Mesendoderm (in vitro differentiated cells): ENCODE data around the gene PLBD2.
A peak's percentile ranks its signal among the peaks of the same experiment; 100 is the strongest.

ENCODE experiments used
- DNase-seq: peaks from one replicate; pipeline ENCODE4 v3.0.0; 2013
- H2AK5ac ChIP-seq: 2 replicates; pipeline ENCODE4 v1.6.1; 2013; ENCODE audit warnings: low read length, inconsistent platforms
- H2BK120ac ChIP-seq: 2 replicates; pipeline ENCODE4 v1.6.1; 2013; ENCODE audit warnings: low read depth, mild to moderate bottlenecking, low read length, moderate library complexity, mixed read lengths
- H2BK15ac ChIP-seq: replicated peaks from 2 replicates; pipeline ENCODE4 v1.6.1; 2013; ENCODE audit warnings: low read depth, mild to moderate bottlenecking, moderate library complexity
- H2BK5ac ChIP-seq: 2 replicates; pipeline ENCODE4 v1.6.1; 2013; ENCODE audit warnings: low read length, inconsistent platforms
- H3K18ac ChIP-seq: 2 replicates; pipeline ENCODE4 v1.6.1; 2013; ENCODE audit warnings: mild to moderate bottlenecking, low read length, mixed read lengths
- H3K23ac ChIP-seq: one replicate; pipeline ENCODE4 v1.6.1; 2013; ENCODE audit warnings: low read length
- H3K27ac ChIP-seq: 2 replicates; pipeline ENCODE4 v1.5.1; 2013; ENCODE audit warnings: low read depth, mild to moderate bottlenecking, inconsistent platforms, low read length, moderate library complexity
- H3K27me3 ChIP-seq: 2 replicates; pipeline ENCODE4 v1.6.1; 2013; ENCODE audit warnings: low read length, control low read depth, mild to moderate bottlenecking, inconsistent platforms; ENCODE audit not compliant: insufficient read depth, poor library complexity
- H3K36me3 ChIP-seq: 2 replicates; pipeline ENCODE4 v1.6.1; 2013; ENCODE audit warnings: low read length, inconsistent platforms; ENCODE audit not compliant: control insufficient read depth, insufficient read depth
- H3K4ac ChIP-seq: one replicate; pipeline ENCODE4 v1.6.1; 2013; ENCODE audit warnings: low read depth, mild to moderate bottlenecking, low read length, moderate library complexity
- H3K4me1 ChIP-seq: 2 replicates; pipeline ENCODE4 v1.6.1; 2013; ENCODE audit warnings: low read depth, low read length, inconsistent platforms; ENCODE audit not compliant: control insufficient read depth
- H3K4me2 ChIP-seq: 2 replicates; pipeline ENCODE4 v1.6.1; 2013; ENCODE audit warnings: low read length
- H3K4me3 ChIP-seq: 2 replicates; pipeline ENCODE4 v1.5.1; 2013; ENCODE audit warnings: mild to moderate bottlenecking, low read length
- H3K56ac ChIP-seq: one replicate; pipeline ENCODE4 v1.6.1; 2013; ENCODE audit warnings: low read length
- H3K79me1 ChIP-seq: 2 replicates; pipeline ENCODE4 v1.6.1; 2013; ENCODE audit warnings: low read length, inconsistent platforms
- H3K79me2 ChIP-seq: 2 replicates; pipeline ENCODE4 v1.6.1; 2013; ENCODE audit warnings: mild to moderate bottlenecking, low read length; ENCODE audit not compliant: control insufficient read depth, insufficient read depth
- H3K9ac ChIP-seq: 2 replicates; pipeline ENCODE4 v1.6.1; 2013; ENCODE audit warnings: low read length, inconsistent platforms
- H4K5ac ChIP-seq: one replicate; pipeline ENCODE4 v1.6.1; 2013; ENCODE audit warnings: low read length
- H4K8ac ChIP-seq: one replicate; pipeline ENCODE4 v1.6.1; 2013; ENCODE audit warnings: low read depth, mild to moderate bottlenecking, control low read depth, low read length, moderate library complexity
- WGBS: extraction: QIAGEN DNeasy Blood & Tissue Kit; methylation state at CpG from one replicate; pipeline ENCODE4 v1.1.7; 2013; ENCODE audit warnings: low lambda C conversion rate, missing lambda C conversion rate; ENCODE audit not compliant: insufficient coverage; ENCODE audit errors: extremely low coverage; 5-methylcytosine and 5-hydroxymethylcytosine counted together

Gene PLBD2

DNA sequence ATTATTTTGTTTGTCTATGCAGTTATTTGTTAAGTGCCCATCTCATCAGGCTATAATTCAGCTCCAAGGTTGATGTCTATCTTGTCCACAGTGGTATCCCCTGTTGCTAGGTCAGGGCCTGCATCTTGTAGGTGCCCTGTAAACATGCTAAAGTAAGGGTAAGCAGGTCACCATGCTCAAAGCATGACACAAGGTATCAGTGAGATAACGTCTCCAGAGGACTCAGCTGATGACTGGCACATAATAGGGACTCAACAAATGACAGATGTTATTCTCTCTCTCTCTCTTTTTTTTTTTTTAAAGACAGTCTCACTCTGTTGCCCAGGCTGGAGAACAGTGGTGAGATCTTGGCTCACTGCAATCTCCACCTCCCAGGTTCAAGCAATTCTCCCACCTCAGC is 66.1 kb downstream of the PLBD2 start:
- Histone ChIP-seq H2BK15ac (no peak overlapping the region), H3K27me3 (no peaks in the 10 kb centered on the region), H3K4me1 (no peaks in the 10 kb centered on the region), H3K36me3 (no peaks in the 10 kb centered on the region), H2BK5ac (no peak overlapping the region), H3K4me2 (no peak overlapping the region), H3K79me1 (no peaks in the 10 kb centered on the region), H2AK5ac (no peak overlapping the region), H2BK120ac (no peak overlapping the region), H3K27ac (no peak overlapping the region), H4K8ac (no peak overlapping the region), H3K18ac (no peak overlapping the region), H3K4ac (no peak overlapping the region), H3K9ac (no peak overlapping the region), H3K23ac (no peak overlapping the region), H3K79me2 (no peaks in the 10 kb centered on the region), H3K4me3 (no peak overlapping the region), H4K5ac (no peak overlapping the region), H3K56ac (no peak overlapping the region)
- no CpG with 5 or more reads among the region's 1 CpG for WGBS
- no peak for DNase-seq

DNA sequence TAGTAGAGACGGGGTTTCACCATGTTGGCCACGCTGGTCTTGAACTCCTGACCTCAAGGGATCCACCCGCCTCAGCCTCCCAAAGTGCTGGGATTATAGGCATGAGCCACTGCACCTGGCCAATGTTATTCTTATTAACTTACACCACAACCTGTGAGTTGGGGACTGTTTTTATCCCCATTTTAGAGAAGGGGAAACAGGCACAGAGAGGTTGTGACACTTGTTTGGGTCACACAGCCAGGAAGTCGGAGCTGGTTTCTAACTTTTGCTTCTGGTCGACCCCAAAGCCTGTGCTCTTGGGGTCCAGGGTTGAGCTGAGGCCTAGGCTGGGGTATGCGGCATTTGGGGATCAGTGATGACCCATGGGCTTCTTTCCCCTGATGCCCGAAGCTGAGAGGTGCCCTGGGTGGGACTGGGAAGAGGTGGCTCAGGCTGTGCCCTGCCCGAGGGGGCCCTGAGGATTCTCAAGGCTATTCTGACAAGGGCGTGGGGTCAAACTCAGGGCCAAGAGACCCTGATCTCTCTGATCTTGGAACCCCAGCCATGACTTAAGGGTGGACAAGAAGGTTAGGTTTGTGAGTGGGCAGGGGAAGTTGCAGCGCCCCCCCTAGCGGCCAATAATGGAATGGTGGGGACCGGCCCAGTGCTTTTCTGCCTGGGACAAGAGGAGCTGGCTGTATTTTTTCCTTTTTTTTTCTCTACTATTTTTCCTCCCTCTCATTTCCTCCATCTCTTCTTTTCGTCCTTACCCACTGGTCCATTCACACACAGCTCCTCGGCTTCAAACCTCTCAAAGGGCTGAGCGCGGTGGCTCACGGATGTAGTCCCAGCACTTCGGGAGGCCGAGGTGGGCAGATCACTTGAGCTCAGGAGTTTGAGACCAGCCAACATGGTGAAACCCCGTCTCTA is 66.8 kb downstream of the PLBD2 start:
- Histone ChIP-seq H3K79me2 (no peaks in the 10 kb centered on the region), H3K9ac (peak overlapping the region; percentile 22), H3K23ac (no peak overlapping the region), H3K18ac (no peak overlapping the region), H2BK5ac (no peak overlapping the region), H3K27me3 (no peaks in the 10 kb centered on the region), H2AK5ac (no peak overlapping the region), H3K4ac (no peak overlapping the region), H4K5ac (no peak overlapping the region), H4K8ac (no peak overlapping the region), H3K36me3 (no peaks in the 10 kb centered on the region), H3K79me1 (no peaks in the 10 kb centered on the region), H3K4me3 (no peak overlapping the region), H3K27ac (no peak overlapping the region), H2BK15ac (no peak overlapping the region), H3K56ac (no peak overlapping the region), H3K4me2 (peak overlapping the region; percentile 11), H2BK120ac (no peak overlapping the region), H3K4me1 (no peaks in the 10 kb centered on the region)
- WGBS, result 100% methylated on average over 1 of the region's 20 CpGs
- DNase-seq, result peak; percentile 67

DNA sequence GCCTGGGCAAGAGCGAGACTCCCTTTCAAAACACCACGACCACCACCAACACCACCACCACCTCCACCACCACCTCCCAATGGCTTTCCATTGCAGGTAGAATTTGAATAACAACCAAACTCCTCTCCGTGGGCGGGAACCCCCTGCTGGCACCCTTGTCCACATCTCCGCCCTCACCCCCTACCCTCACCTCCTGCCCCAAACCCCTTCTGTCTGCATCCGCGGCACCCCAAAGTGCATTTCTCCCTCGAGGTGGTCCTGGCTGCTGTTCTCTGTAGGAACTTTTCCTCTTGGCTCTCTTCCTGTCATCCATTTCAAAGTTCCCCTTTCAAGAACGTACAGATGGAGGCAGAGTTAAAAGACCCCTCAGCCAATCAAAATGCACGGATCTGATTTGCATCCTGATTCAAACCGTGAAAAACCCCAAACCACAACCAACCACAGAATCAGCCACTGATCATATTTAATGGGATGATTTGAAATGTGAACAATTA is 67.6 kb downstream of the PLBD2 start:
- Histone ChIP-seq H3K27me3 (no peaks in the 10 kb centered on the region), H2BK15ac (no peak overlapping the region), H3K79me1 (no peaks in the 10 kb centered on the region), H3K23ac (no peak overlapping the region), H3K36me3 (no peaks in the 10 kb centered on the region), H3K18ac (no peak overlapping the region), H4K8ac (no peak overlapping the region), H2BK120ac (no peak overlapping the region), H3K79me2 (no peaks in the 10 kb centered on the region), H3K9ac (no peak overlapping the region), H3K56ac (no peak overlapping the region), H4K5ac (no peak overlapping the region), H3K27ac (no peak overlapping the region), H3K4ac (no peak overlapping the region), H2BK5ac (no peak overlapping the region), H3K4me2 (peak overlapping the region; percentile 13), H2AK5ac (no peak overlapping the region), H3K4me3 (no peak overlapping the region), H3K4me1 (no peaks in the 10 kb centered on the region)
- WGBS, result no CpG with 5 or more reads among the region's 11 CpGs
- peak; percentile 26 for DNase-seq

DNA sequence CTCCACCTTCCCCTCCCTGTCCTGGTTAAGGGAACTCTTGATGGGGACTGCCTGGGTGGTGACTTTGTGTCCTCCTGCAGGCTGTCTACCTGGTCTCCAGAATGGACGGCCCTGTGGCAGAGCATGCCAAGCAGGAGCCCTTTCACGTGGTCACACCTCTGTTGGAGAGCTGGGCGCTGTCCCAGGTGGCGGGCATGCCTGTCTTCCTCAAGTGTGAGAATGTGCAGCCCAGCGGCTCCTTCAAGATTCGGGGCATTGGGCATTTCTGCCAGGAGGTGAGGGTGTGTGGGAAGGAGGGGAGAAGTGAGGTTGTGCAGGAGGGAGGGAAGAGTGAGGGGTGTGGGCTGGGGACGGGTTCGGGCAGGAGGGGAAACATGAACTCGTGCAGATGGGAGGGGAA is 69.5 kb downstream of the PLBD2 start:
- no CpG with 5 or more reads among the region's 9 CpGs for WGBS
- no peak overlapping the region for H4K5ac ChIP-seq

DNA sequence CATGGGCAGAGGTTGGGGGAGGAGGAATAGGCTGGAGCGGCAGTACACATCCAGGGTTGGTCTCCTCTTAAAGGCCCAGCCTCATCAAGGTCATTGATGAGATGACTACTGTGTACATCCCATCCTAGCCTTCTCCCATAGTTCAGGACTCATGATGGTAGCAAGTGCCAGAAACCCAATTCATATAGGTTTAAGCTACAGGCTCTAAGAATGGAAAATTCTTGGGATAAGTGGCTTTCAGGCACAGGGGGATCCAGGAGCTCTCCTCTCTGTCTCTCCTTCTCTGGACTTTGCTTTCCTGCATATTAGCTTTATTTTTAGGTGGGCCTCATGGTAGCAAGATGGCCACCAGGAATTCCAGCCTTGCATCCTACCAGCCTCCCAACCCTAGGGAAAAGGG is 70.1 kb downstream of the PLBD2 start:
- no peak overlapping the region for H2BK120ac ChIP-seq
- no peak overlapping the region for H3K4me3 ChIP-seq
- H3K23ac ChIP-seq, result no peak overlapping the region
- no peak overlapping the region for H3K56ac ChIP-seq
- H3K4ac ChIP-seq, result no peak overlapping the region
- H3K27me3 ChIP-seq, result no peaks in the 10 kb centered on the region
- H3K79me2 ChIP-seq, result no peaks in the 10 kb centered on the region
- H3K4me2 ChIP-seq, result no peak overlapping the region
- H2BK15ac ChIP-seq, result no peak overlapping the region
- H3K9ac ChIP-seq, result no peak overlapping the region
- no peak overlapping the region for H4K8ac ChIP-seq
- no peak overlapping the region for H2BK5ac ChIP-seq
- H3K18ac ChIP-seq, result no peak overlapping the region
- no peak overlapping the region for H2AK5ac ChIP-seq
- H3K36me3 ChIP-seq, result no peaks in the 10 kb centered on the region
- no CpG with 5 or more reads among the region's 1 CpG for WGBS
- no peaks in the 10 kb centered on the region for H3K4me1 ChIP-seq
- H3K27ac ChIP-seq, result no peak overlapping the region
- no peaks in the 10 kb centered on the region for H3K79me1 ChIP-seq
- DNase-seq, result no peak
- no peak overlapping the region for H4K5ac ChIP-seq

More for the DNA sequence above, 69.5 kb downstream of the PLBD2 start:
- H3K79me1 ChIP-seq, result no peaks in the 10 kb centered on the region
- H3K4me3 ChIP-seq, result no peak overlapping the region
- H2AK5ac ChIP-seq, result no peak overlapping the region
- H2BK15ac ChIP-seq, result no peak overlapping the region
- H3K27me3 ChIP-seq, result no peaks in the 10 kb centered on the region
- H3K9ac ChIP-seq, result no peak overlapping the region
- H3K27ac ChIP-seq, result no peak overlapping the region
- no peaks in the 10 kb centered on the region for H3K36me3 ChIP-seq
- H3K4me2 ChIP-seq, result no peak overlapping the region
- H2BK5ac ChIP-seq, result no peak overlapping the region
- H2BK120ac ChIP-seq, result no peak overlapping the region
- H4K8ac ChIP-seq, result no peak overlapping the region
- H3K79me2 ChIP-seq, result no peaks in the 10 kb centered on the region
- H3K4me1 ChIP-seq, result no peaks in the 10 kb centered on the region
- no peak overlapping the region for H3K4ac ChIP-seq
- no peak overlapping the region for H3K23ac ChIP-seq
- no peak for DNase-seq
- H3K56ac ChIP-seq, result no peak overlapping the region
- H3K18ac ChIP-seq, result no peak overlapping the region

DNA sequence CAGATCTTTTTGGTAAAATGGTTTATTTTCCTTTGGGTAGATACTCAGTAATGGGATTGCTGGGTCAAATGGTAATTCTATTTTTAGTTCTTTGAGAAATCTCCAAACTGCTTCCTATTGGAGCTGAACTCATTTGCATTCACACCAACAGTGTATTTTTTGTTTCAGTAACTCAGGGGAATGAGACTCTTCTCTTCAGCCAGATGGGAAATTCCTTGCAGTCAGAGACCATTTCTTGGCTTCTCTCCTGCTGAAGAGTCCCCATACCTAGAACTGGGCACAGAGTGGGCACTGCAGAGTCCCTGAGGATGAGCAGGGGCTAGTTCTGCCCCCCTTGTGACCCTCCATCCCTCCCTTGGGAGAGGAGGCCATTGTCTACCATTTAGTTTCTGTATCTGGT is 74.6 kb downstream of the PLBD2 start:
- H3K79me2 ChIP-seq, result no peaks in the 10 kb centered on the region
- no peak overlapping the region for H3K27ac ChIP-seq
- no peak overlapping the region for H4K8ac ChIP-seq
- DNase-seq, result no peak
- H2BK120ac ChIP-seq, result no peak overlapping the region
- no peak overlapping the region for H2BK5ac ChIP-seq
- no peak overlapping the region for H3K23ac ChIP-seq
- no peak overlapping the region for H2AK5ac ChIP-seq
- H3K18ac ChIP-seq, result no peak overlapping the region
- H3K4me1 ChIP-seq, result no peaks in the 10 kb centered on the region
- H3K79me1 ChIP-seq, result no peaks in the 10 kb centered on the region
- no peak overlapping the region for H2BK15ac ChIP-seq
- no peak overlapping the region for H3K4me3 ChIP-seq
- no peaks in the 10 kb centered on the region for H3K27me3 ChIP-seq
- H3K56ac ChIP-seq, result no peak overlapping the region
- H4K5ac ChIP-seq, result no peak overlapping the region
- no peak overlapping the region for H3K9ac ChIP-seq
- no peaks in the 10 kb centered on the region for H3K36me3 ChIP-seq
- H3K4ac ChIP-seq, result no peak overlapping the region
- no peak overlapping the region for H3K4me2 ChIP-seq
